Measurements from ENCODE around the gene ZCCHC24. TPM values are rescaled to one million over a fixed set of nuclear protein-coding genes. Genes with fewer than 3 reads are reported as not detected.

Gene ZCCHC24
- total and polyA plus RNA-seq, 2 of the 8 experiments (the other 6 are each of a cell fraction or from before 2014, with no cell fraction given), result 3.9 to 6.9 TPM

GRCh38 chr10:79425074-79425532, 20.3 kb downstream of the ZCCHC24 start (continued):
- TF ChIP-seq CHD7 (IDR thresholded peaks at IDR 0.05; ENCODE audit: insufficient replicate concordance, low read length), result no peak
- no peak for TF ChIP-seq SAP30 (IDR thresholded peaks at IDR 0.05; ENCODE audit: insufficient read depth, insufficient replicate concordance, low read length)
- no peak for TF ChIP-seq CEBPB (IDR thresholded peaks at IDR 0.05; ENCODE audit: low read depth, low read length)
- no peak for TF ChIP-seq CHD2 (IDR thresholded peaks at IDR 0.05; ENCODE audit: low read length)
- TF ChIP-seq HDAC2 (IDR thresholded peaks at IDR 0.05; ENCODE audit: borderline replicate concordance in 1 of 2, low read depth in 2 of 2, low read length in 2 of 2), result no peak
- no peak for TF ChIP-seq TCF12 (IDR thresholded peaks at IDR 0.05; ENCODE audit: low read depth, low read length)
- no peak for TF ChIP-seq ASH2L (IDR thresholded peaks at IDR 0.05; ENCODE audit: low read length)
- no peak for TF ChIP-seq SP2 (IDR thresholded peaks at IDR 0.05; ENCODE audit: low read length)
- no peak for TF ChIP-seq JUN (IDR thresholded peaks at IDR 0.05; ENCODE audit: low read depth, low read length)
